ENCODE results near the gene ABCB8.
A peak's percentile ranks its signal among the peaks of the same experiment; 100 is the strongest.

Gene ABCB8

DNA sequence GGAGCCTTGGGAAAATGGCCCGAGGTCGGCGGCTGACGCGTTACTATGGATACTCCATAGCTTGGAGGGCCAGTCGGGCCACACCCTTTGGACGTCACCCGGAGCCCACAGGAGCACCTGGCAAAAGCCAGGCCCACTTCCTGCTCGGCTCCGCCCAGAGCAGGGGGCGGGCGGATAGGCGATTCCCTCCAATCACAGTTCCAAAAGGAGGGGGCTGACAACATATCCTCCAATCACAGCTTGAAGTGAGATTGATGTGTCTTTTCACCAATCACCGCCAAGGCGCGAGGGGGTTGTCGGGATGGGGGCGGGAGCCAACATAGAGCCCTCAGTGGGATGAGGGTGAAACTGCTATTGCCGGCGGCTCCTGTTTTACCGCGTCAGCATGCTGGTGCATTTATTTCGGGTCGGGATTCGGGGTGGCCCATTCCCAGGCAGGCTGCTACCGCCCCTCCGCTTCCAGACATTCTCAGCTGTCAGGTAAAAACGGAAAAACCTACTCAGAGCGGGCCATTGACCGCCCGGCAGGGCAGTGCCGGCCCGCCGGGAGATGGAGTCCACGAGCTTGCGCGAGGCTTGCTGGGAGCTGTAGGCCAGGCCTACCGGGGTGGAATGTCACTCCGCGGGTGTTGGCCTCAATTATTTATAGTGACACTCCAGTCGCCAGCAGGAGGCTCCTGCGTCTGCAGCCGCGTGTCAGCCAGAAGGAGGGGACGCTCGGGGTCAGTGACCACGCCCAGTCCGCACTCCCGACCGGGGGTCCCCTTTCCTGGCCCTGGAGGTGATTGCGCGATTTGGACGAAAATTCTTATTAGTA is at the start of gene ABCB8:
Gene ABCB8 (plus strand): TSS at position 320 of the 817 bp plus-strand sequence. CDS start 66 bp downstream, at position 386.
- peak; percentile 95 for DNase-seq (ENCODE audit: low read depth in 2 of 2)

DNA sequence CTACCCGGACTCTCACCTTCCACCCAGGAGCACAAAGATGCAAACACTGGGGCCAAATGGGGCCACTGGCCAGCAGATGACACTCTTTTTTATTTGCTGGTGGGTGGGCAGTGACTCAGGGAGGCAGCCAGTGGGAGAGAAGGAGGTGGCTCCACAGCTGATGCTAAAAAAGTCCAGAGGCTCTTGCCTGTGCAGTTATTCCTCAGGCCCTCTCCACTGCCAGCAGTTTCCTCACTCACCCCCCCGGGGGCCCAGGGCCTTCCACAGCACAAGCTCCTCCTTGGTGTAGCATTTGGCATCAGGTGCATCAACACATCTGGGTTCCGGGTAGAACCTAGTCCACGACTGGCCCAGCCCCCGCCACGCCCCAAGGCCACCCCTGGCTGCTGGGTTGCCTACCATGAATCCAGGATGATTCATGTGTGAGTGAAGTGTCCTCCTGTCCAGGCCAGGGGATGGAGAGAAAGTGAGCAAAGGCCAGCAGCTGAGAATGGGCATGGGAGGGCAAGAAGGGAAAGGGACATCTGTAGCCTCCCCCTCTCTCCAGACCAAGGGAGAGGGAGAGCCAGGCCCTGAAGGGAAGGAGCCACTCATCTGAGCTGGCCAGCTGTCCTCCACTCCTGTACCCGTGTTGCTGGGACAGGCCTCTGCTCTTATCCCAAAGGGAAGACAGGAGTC is 48.4 kb upstream of the ABCB8 start:
- DNase-seq (ENCODE audit: low read depth in 2 of 2), result no peak

DNA sequence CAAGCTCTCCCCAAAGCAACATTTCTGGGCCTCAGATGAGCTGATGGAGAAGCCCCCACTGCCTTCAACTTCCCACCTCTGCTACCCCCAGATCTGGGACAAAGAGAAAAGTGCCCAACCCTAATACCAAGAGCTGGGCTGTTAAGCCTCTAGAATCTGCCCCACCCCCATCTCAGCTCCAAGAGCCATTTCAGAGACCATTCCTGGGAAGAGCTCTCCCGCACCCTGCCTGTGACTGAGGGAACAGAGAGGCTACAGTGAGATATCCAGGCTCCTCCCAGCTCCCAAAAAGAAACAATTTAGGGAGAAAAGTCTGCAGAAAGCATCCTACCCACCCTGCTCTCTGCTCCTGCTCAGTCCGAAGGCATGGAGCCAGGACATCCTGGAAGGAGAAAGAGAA is 47.6 kb upstream of the ABCB8 start:
- no peak for DNase-seq (ENCODE audit: low read depth in 2 of 2)

DNA sequence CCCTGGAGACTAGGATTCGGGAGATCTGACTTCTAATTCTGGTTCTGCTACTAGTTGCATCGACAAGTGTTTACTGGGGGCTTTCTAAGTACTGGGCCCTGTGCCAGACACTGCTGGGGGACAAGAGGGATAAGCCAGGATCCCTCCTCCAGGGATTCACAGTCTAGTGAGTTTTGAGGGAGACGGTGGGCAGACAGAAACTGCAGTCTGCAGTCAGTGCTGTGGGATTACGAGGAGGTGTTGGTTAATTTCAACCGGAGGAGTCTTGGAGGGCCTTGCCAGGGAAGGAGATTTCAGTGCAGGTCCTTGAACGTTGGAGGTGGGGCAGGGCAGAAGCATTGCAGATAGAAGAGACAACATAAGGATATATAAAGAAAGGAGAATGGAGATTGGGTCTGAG is 46.6 kb upstream of the ABCB8 start:
- no peak for DNase-seq (ENCODE audit: low read depth in 2 of 2)

DNA sequence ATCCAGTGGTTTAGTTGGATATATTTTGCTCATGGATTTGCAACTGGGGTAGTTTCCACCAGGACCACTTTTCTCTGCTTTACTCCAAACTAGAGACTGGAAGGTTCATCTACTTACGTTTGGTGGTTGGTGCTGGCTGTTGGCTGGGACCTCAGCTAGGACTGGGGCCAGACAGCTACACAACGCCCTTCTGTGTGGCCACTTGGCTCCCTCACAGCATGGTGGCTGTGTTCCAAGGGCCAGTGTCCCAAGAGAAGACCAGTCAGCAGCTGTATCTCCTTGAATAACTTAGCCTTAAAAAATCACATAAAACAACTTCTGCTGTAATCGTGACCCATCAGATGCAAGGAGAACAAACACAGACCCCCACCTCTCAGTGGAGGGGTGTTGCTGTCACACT is 45.9 kb upstream of the ABCB8 start:
- no peak for DNase-seq (ENCODE audit: low read depth in 2 of 2)

DNA sequence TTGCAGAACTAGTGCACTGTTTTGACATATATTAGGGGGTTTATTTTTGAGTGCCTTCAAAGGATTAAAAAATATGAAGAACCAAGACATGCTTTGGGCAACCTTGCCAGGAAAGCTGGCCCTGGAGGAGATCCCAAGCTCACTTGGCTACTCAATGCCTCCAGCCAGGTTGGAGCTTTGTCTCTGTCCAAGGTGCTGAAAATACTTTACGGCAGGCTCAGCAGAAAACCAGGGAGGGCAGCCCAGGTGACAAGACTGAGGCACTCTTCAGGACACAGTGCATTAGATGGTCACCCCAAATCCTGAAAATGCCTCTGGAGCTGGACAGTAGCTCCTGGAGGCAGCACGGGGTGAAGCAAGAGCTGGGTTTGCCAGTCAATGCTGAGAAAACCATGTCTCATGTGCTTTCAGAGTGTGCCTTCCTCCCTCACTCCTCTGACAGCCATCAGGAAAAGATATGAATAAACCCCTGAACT is 44.3 kb upstream of the ABCB8 start:
- DNase-seq (ENCODE audit: low read depth in 2 of 2), result no peak

DNA sequence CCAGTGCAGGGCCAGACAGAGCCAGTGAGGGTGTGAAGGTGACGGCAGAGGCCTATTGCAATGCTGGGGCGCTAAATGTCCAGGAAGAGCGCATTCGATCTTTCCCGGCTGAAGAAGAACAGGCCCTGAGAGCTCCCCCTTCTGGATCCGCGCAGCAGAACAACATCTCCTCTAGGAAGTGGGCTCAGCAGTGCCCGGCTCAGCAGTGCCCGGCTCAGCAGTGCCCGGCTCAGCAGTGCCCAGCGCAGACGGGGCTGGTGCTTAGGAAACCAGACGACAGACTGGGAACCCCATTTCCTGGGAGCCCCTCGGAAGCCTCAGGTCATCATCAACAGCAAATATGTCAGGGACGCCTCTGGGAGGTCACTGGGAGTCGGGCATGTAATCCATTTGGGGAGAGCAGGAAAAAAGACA is 42.1 kb upstream of the ABCB8 start:
- DNase-seq (ENCODE audit: low read depth in 2 of 2), result no peak

DNA sequence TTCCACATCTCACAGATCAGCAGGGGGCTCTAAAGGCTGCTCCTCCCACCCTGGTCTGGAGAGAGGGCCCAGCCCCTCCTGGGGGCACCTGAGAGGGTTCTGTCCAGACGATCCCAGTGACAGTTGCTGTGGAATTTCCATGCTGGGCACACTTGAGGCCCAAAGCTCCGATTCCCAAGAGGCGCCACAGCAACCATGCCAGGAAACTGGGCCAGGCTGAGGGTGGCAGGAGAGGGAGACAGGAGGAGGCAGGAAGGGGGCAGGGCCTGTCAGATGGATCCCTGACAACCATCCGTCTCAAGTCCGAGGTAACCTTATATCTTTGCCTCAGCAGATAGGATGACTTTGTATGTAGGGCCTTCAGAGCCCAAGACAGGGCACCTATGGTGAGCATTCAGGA is 41.7 kb upstream of the ABCB8 start:
- DNase-seq (ENCODE audit: low read depth in 2 of 2), result no peak

DNA sequence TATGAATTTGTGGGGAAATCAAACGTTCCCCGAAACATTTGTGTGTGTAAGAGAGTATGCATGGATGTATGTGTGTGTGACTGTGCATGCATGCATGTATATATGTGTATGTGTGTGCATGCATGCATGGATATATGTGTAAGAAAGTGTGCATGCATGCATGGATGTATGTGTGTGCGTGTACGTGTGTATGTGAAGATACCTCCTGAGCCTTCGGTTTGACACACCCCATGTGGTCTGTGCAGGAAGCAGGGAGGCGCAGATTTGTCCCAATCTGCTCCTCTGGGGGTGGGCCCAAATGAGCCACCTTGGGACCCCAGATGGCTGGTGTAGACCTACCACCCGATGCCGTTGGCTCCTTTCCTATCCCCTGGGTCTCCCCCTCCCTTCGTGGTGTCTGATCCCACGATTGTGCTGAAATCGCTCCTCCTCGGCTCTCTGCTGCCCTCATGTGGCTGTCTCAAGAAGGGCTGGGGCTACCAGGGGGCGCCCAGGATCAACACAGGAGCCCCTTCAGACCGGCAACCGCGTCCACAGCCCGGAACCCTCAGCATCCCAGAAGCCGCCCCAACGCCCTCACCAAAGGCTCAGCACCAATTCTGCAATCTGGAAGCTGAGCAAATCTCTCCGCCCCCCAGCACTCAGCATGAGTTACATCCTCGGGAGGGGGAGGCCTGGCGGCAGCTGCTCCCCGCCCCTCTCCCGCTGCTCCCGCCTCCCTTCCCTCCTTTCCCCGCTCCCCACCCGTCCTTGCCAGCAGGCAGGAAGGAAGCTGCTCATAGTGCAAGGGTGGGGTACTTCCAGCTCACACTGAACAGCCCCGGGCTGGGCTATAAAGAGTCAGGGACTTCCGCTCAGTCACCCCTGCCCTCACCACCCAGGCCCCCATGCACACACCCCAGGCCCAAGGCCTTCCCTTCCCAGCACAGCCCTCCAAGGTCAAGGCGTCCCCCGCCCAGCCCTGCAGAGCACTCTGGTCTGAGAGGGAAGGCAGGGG is 39.7 kb upstream of the ABCB8 start:
- DNase-seq (ENCODE audit: low read depth in 2 of 2), result peak; percentile 34 to 57

DNA sequence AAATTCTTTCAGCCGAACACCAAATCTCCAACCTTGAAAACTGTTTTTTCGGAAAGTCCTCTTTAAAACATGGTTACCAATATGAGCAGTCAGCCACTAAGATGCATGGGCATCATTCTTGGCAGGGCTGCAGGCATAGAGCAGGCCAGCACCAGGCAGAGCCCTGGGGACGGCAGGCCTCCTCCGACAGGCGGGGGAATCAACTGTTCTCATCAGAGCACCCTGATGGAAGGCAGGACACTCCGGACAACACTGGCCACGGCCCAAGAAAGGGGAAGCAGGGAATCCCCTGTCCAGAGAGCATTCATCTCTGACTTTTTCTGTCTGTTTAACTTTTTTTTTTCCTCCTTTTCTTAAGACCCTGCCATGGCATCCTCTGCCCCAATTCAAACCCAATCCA is 38.8 kb upstream of the ABCB8 start:
- no peak for DNase-seq (ENCODE audit: low read depth in 2 of 2)

DNA sequence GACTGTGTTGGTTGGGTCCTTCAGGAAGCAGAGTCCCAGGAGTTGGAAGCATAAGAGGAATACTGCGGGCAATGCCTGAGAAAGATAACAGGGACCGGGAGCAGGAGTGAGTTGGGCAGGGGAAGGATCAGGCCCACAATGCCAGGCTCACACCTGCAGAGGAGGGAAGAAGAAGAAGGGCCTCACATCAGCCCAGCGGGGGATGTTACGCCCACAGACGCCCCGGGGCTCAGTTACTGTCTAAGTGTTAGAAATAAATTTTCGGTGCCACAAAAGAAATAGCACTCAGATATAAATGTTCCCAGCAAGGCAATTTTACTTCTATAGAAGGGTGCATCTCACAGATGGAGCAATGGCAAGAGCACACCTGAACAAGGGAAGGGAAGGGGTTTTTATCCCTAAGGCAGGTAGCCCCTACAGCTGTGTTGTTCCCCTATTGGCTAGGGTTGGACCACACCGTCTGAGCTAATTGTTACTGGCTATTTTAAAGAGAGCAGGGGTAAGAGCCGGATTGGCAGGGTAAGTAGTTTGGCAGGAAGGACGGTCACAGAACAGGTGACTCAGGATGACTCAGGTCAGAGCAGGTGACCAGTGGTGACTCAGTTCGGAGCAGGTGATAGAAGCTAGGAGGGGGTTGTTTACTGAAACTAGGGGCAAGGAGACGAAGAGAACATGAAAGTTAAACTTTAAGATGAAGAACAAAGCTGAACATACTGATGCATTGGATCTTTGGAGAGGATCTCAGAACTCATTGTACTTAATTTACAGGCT is 37.6 kb upstream of the ABCB8 start, which contains the start of gene NOS3:
Gene NOS3 (plus strand): TSS at position 602 of the 771 bp plus-strand sequence. CDS start 2,787 bp downstream, outside the sequence.
- DNase-seq (ENCODE audit: low read depth in 2 of 2), result no peak

DNA sequence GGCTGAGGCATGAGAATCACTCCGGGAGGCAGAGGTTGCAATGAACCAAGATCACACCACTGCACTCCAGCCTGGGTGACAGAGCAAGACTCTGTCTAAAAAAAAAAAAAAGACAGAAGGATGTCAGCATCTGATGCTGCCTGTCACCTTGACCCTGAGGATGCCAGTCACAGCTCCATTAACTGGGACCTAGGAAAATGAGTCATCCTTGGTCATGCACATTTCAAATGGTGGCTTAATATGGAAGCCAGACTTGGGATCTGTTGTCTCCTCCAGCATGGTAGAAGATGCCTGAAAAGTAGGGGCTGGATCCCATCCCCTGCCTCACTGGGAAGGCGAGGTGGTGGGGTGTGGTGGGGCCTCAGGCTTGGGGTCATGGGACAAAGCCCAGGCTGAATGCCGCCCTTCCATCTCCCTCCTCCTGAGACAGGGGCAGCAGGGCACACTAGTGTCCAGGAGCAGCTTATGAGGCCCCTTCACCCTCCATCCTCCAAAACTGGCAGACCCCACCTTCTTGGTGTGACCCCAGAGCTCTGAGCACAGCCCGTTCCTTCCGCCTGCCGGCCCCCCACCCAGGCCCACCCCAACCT is 36.1 kb upstream of the ABCB8 start:
- no peak for DNase-seq (ENCODE audit: low read depth in 2 of 2)

DNA sequence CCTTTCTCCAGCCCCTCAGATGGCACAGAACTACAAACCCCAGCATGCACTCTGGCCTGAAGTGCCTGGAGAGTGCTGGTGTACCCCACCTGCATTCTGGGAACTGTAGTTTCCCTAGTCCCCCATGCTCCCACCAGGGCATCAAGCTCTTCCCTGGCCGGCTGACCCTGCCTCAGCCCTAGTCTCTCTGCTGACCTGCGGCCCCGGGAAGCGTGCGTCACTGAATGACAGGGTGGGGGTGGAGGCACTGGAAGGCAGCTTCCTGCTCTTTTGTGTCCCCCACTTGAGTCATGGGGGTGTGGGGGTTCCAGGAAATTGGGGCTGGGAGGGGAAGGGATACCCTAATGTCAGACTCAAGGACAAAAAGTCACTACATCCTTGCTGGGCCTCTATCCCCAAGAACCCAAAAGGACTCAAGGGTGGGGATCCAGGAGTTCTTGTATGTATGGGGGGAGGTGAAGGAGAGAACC is 35.4 kb upstream of the ABCB8 start:
- DNase-seq (ENCODE audit: low read depth in 2 of 2), result no peak

DNA sequence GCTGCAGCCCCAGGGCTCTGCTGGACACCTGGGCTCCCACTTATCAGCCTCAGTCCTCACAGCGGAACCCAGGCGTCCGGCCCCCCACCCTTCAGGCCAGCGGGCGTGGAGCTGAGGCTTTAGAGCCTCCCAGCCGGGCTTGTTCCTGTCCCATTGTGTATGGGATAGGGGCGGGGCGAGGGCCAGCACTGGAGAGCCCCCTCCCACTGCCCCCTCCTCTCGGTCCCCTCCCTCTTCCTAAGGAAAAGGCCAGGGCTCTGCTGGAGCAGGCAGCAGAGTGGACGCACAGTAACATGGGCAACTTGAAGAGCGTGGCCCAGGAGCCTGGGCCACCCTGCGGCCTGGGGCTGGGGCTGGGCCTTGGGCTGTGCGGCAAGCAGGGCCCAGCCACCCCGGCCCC is 34.7 kb upstream of the ABCB8 start:
- DNase-seq (ENCODE audit: low read depth in 2 of 2), result no peak

DNA sequence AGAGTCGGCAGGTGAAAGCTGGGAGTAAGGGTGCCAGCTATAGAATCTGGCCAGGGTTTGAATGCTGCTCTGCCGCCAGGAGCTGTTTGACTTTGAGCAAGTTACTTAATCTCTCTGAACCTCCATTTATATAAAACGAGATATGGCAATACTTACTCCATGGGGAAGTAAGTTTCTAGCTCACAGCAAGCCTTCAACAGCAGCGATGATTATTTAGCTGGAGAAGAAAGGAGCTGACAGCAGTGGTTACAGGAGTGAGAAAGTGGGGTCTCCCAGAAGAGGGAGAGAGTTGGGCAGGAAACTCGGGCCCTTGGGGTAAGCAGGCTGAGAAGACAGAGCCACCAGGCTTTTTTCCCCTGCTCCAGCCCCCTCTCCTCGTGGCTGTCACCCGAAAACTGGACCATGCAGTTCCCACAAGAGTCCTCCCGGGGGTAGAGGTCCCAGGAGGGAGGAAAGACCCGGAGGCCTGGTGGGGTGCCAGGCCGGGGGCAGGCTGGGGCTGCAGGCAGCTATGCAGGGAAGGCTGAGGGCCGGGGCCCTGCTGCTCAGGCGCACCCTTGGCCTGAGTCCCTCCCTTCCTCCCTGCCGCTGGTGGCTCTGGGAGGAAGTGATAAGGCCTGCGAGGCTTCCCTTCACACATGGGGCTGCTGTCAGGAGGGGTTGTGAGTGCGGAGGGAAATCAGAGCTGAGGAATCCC is 34.0 kb upstream of the ABCB8 start:
- no peak for DNase-seq (ENCODE audit: low read depth in 2 of 2)

DNA sequence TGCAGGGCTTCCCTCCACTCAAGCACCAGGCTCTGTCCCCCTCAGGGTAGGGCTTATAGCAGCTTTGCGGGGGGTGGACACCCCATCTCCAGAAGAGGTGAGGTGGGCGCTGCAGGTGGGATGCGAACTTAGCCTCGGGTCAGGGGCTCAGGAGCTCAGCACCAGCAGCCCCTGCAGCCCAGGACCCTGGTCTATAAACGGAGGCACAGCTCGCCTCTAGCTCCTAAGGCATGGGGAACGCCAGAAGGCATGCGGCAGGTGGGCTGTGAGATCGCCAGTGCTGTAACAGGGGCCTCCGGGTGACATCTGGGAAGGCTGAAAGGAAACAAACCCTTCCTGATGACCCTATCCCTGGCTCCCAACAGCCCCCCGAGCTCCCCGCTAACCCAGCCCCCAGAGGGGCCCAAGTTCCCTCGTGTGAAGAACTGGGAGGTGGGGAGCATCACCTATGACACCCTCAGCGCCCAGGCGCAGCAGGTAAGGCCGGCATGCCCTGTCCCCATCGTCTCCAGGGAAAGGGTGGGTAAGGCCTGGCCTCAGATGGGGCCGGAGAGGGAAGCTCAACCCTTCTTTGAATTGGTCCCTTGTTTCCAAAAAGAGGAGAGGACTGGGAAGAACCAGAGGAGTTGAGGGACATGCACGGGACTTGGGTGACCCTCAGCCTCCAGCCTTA is 33.3 kb upstream of the ABCB8 start:
- DNase-seq (ENCODE audit: low read depth in 2 of 2), result no peak

DNA sequence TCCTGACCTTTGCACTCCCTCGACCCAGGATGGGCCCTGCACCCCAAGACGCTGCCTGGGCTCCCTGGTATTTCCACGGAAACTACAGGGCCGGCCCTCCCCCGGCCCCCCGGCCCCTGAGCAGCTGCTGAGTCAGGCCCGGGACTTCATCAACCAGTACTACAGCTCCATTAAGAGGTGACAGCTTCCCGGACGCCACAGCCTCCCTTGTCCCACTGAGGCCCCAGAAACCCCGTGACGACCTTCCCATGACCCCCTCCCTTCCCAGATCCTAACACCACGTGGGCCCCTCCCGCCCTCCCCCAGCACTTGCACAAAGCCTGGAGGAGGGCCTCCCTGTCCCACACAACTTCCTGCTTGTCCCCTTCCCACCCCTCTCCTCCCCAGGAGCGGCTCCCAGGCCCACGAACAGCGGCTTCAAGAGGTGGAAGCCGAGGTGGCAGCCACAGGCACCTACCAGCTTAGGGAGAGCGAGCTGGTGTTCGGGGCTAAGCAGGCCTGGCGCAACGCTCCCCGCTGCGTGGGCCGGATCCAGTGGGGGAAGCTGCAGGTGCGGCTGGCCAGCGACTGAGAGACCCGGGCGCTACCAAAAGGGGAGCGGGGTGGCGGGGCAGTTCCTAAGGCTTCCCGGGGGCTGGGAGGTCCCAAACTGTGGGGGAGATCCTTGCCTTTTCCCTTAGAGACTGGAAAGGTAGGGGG is 31.7 kb upstream of the ABCB8 start:
- DNase-seq (ENCODE audit: low read depth in 2 of 2), result no peak

DNA sequence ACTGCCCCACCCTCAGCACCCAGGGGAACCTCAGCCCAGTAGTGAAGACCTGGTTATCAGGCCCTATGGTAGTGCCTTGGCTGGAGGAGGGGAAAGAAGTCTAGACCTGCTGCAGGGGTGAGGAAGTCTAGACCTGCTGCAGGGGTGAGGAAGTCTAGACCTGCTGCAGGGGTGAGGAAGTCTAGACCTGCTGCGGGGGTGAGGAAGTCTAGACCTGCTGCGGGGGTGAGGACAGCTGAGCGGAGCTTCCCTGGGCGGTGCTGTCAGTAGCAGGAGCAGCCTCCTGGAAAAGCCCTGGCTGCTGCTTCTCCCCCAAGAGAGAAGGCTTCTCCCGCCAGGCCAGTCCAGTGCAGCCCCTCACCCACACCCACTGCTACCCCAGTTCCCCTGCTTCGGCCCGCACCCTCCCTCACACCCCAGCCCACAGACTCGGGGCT is 31.2 kb upstream of the ABCB8 start:
- DNase-seq (ENCODE audit: low read depth in 2 of 2), result no peak

DNA sequence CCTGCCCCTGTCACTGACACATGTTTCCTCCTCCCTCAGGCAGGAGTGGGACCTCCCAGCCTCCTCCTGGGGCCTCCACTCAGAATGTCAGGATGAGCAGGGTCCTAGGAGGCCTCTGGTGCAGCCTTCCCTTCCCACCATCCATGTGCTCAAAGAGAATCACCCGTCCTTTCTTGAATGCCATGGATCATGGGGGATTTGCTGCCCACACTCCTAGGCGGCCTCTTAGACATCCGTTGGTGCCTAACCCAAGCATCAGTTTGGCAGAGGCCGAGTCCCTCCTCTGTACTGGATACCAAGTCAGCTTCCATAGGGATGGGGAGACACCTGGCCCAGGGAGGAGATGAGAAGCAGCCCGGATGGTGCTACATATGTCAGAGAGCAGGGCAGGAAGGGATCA is 30.4 kb upstream of the ABCB8 start:
- DNase-seq (ENCODE audit: low read depth in 2 of 2), result no peak

Measured in stimulated activated CD8-positive, alpha-beta memory T cell treated with anti-CD3 and anti-CD28 coated beads, Interleukin-7, amount 100 ng/mL, for 1 hour (primary cell).